RWPE1 (cell line): ENCODE data around the gene TESPA1.
"Not testable (repeated sequence)": the region's sequence is repeated elsewhere in the genome, so short reads cannot be mapped to it uniquely, and the experiment has no call there.

ENCODE experiments used
- CTCF ChIA-PET: fragments of 350-600 bp; sonication (Branson Sonifier 250); formaldehyde crosslinking; extraction: SDS; loops from one replicate; lab custom pipeline; 2021; lab: Yijun Ruan, JAX
- POLR2A ChIA-PET: fragments of 400-600 bp; formaldehyde crosslinking; extraction: SDS; loops from one replicate; lab custom pipeline; 2020; ENCODE audit warnings: antibody characterized with exemption; ENCODE audit not compliant: low non-redundant PET; lab: Yijun Ruan, JAX
- DNase-seq: peaks from one replicate; pipeline ENCODE4 v3.0.0; 2012; ENCODE audit warnings: low spot score
- H3K27ac ChIP-seq: fragments of 450-650 bp; 2 replicates; pipeline ENCODE4 v1.5.1; 2017
- CTCF ChIP-seq: fragments of 450-650 bp; conservative IDR thresholded peaks from 2 replicates; pipeline ENCODE4 v1.5.1; 2017; ENCODE audit warnings: low read depth, mild to moderate bottlenecking

The TESPA1 gene

DNA sequence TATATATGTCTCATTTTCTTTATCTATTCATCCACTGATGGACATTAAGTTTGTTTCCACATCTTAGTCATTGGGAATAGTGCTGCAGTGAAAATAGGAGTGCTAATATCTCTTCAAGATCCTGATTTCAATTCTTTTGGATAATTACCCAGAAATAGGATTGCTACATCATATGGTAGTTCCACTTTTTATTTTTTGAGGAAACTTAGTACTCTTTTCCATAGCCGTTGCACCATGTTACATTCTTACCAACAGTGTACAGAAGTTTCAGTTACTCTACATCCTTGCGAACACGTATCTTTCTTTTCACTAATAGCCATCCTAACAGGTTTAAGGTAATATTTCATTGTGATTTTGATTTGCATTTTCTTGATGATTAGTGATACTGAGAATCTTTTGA, 29.8 kb downstream of the TESPA1 start:
- no peak for TF ChIP-seq CTCF
- H3K27ac ChIP-seq, result no peak overlapping the region
- ChIA-PET CTCF (no interaction called here), POLR2A (no interaction called here)
- no peak for DNase-seq

DNA sequence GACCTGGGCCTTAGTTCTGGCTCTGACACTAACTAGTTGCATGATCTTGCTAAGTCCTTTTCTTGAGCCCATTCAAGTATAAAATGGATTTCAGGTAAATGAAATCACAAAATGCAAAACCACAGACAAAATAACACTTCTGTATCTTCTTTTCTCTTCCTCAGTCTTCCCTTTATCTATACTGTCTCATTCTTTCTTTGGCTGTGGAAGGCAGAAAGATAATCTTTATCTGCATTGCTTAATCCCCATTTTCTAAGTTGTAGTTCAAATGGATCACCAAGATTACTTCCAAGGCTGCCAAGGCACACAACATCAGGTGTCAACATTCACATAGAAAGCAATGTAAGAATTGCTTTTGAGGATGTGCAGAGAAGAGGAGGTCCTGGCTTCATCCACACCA, 30.3 kb downstream of the TESPA1 start:
- ChIA-PET POLR2A (no interaction called here), CTCF (interaction anchor here (1.0 kb wide), 1 partner anchor 252 kb away, joined by 4 read pairs; no protein-coding TSS in a partner anchor)
- TF ChIP-seq CTCF, result no peak
- DNase-seq, result no peak
- no peak overlapping the region for H3K27ac ChIP-seq

DNA sequence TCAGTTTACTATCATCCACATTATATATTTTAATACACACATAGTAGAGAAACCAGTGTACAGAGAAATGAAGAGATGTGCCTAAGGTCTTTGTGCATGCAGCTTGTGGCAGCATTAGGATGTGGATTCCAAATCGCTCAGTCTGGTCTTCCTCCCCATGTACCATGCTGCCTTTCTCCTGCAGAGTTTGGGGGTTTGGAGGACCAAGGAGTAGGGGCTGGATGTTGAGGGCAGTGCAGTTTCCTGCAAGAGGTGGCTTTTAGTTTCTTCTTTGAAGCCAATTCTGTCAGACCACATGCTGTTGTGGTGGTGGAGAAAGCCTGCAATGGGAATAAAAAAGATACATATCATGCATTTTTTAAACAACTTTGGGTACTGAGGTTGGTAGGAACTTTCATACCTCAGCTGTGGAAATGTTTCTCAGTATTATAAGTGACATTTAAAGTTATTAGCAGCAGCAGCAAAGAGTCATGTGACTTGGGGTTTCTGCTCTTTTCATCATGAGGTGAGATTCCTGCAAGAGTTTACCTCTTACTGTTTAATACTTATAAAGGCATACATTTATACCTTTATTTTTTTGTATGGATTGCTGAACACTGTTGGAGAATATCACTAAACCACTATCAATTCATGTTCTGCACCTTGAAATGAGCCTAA, 34.4 kb downstream of the TESPA1 start:
- DNase-seq, result no peak
- no peak for TF ChIP-seq CTCF
- H3K27ac ChIP-seq, result no peak overlapping the region
- CTCF ChIA-PET, result no interaction called here
- POLR2A ChIA-PET, result no interaction called here

DNA sequence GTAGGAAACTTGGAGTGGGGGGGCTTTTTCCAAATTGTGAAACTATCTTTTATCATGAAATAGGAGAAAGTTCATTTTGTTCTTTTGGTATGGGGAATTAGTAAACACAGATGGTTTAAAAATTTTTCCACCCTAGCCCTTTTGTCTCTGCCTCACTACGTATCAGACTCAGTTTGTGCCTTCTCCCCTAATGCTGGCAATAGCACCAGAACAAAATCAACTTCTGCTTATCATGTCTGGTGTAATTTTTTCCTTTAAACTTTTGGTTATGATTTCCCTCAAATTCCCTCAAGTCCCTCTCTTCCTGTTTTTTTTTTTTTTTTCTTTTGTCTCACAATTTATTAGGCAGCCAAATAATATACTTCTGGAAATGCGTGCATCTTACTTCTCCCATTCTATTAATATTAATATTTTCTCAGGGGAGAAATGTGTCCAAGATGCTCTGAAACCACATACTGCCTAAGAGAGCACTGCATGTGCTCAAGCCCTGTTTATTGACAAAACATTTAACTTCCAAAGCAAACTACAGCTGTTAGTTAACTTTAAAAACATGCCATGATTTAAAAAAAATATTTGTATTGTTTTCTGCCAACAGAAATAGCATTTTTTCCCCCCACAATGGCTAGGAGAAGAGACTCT, 35.4 kb downstream of the TESPA1 start:
- no peak overlapping the region for H3K27ac ChIP-seq
- no peak for TF ChIP-seq CTCF
- ChIA-PET CTCF (no interaction called here), POLR2A (no interaction called here)
- DNase-seq, result no peak

GRCh38 chr12:54948171-54948570, 36.4 kb downstream of the TESPA1 start:
- TF ChIP-seq CTCF, result no peak
- ChIA-PET POLR2A (no interaction called here), CTCF (no interaction called here)
- DNase-seq, result no peak
- no peak overlapping the region for H3K27ac ChIP-seq

GRCh38 chr12:54945082-54945481, 39.5 kb downstream of the TESPA1 start:
- ChIA-PET CTCF (no interaction called here), POLR2A (no interaction called here)
- DNase-seq, result no peak
- TF ChIP-seq CTCF, result no peak
- no peak overlapping the region for H3K27ac ChIP-seq

- POLR2A ChIA-PET, CTCF ChIA-PET, DNase-seq, H3K27ac ChIP-seq: not testable (repeated sequence)
Measured at GRCh38 chr12:54943292-54943691, 41.3 kb downstream of the TESPA1 start.
